Kidney (tissue), 14 donors: ENCODE measurements around the gene MRO. TPM values are rescaled to one million over a fixed set of nuclear protein-coding genes. Genes with fewer than 3 reads are reported as not detected.
"Not testable (repeated sequence)": the region's sequence is repeated elsewhere in the genome, so short reads cannot be mapped to it uniquely, and the experiment has no call there.

ENCODE experiments used
- DNase-seq, 5 donors: peaks; one replicate each; pipeline ENCODE4 v3.0.0-alpha.2; 2013 to 2020
- FAIRE-seq: peaks from 2 replicates; lab custom pipeline; 2012; peaks lifted over from hg19 to GRCh38; lab: Jason Lieb, UNC
- H3K27ac ChIP-seq, 2 donors: one replicate each; pipeline ENCODE4 v1.7.0; 2013; ENCODE audit warnings: low read depth in 2 of 2, low read length in 2 of 2, inconsistent platforms in 1 of 2
- H3K27me3 ChIP-seq: one replicate; pipeline ENCODE4 v1.7.1; 2013; ENCODE audit warnings: low read length, inconsistent platforms; ENCODE audit not compliant: control insufficient read depth, insufficient read depth
- H3K36me3 ChIP-seq, 3 donors: one replicate each; pipeline versions ENCODE4 v1.7.0 to v1.7.1; 2013; ENCODE audit warnings: low read length in 3 of 3, control low read depth in 1 of 3, inconsistent platforms in 1 of 3; ENCODE audit not compliant: insufficient read depth in 3 of 3, control insufficient read depth in 2 of 3
- H3K4me1 ChIP-seq, 3 donors: one replicate each; pipeline versions ENCODE4 v1.7.0 to v1.7.1; 2013; ENCODE audit warnings: low read length in 3 of 3, inconsistent platforms in 1 of 3, low read depth in 1 of 3; ENCODE audit not compliant: control insufficient read depth in 2 of 3, insufficient read depth in 2 of 3
- H3K4me3 ChIP-seq, 3 donors: one replicate each; pipeline versions ENCODE4 v1.7.0 to v1.8.1; 2013; ENCODE audit warnings: low read length in 3 of 3, control low read depth in 1 of 3, inconsistent platforms in 1 of 3
- H3K9ac ChIP-seq, 3 donors: one replicate each; pipeline versions ENCODE4 v1.7.0 to v1.7.1; 2013; ENCODE audit warnings: low read length in 3 of 3, control low read depth in 1 of 3, inconsistent platforms in 1 of 3
- H3K9me3 ChIP-seq, 3 donors: one replicate each; pipeline versions ENCODE4 v1.7.0 to v1.7.1; 2013; ENCODE audit warnings: low read length in 3 of 3, control low read depth in 1 of 3, inconsistent platforms in 1 of 3; ENCODE audit not compliant: control insufficient read depth in 2 of 3, insufficient read depth in 1 of 3
- intact Hi-C: fragments of 100-400 bp; cut with DNase I; formaldehyde crosslinking; loops from one replicate; pipeline ENCODE4 v1.11.1; 2022
- polyA plus RNA-seq: library from polyadenylated mRNA; stranded (reverse); fragments of 350-450 nt; fragmentation: Illumina TruSeq; extraction: RNeasy Lipid Tissue Mini Kit (QIAGEN cat#74804); gene quantifications from one replicate; pipeline ENCODE4 v1.2.3, GENCODE V29; 2014; ENCODE audit warnings: low read depth, low replicate concordance; ENCODE audit not compliant: insufficient read depth
- total RNA-seq: library from RNA; stranded (reverse); fragmentation: NEBNext Ultra II Directional; extraction: Animal tissue kit (Norgen Biotek cat#: 25700); gene quantifications from one replicate; pipeline ENCODE4 v1.2.1, GENCODE V29; 2021
- TF ChIP-seq, protein P1 (sequence below): IDR thresholded peaks from 3 replicates; pipeline ENCODE4 v1.5.1; 2012; ENCODE audit warnings: mild to moderate bottlenecking, moderate library complexity, borderline replicate concordance; ENCODE audit not compliant: insufficient read depth; ENCODE audit errors: extremely low read depth
- donor health status: control.
- donor health status: control.
- donor health status: control.
- donor health status: control.
- donor health status: control.
- donor health status: DM: yes; HTN: yes; CAD: no.
- donor health status: Normal renal cell carcinoma (clear cell type).

Gene MRO
- total and polyA plus RNA-seq, 2 donors from 2014 or later, result 2.9 to 6.9 TPM

DNA sequence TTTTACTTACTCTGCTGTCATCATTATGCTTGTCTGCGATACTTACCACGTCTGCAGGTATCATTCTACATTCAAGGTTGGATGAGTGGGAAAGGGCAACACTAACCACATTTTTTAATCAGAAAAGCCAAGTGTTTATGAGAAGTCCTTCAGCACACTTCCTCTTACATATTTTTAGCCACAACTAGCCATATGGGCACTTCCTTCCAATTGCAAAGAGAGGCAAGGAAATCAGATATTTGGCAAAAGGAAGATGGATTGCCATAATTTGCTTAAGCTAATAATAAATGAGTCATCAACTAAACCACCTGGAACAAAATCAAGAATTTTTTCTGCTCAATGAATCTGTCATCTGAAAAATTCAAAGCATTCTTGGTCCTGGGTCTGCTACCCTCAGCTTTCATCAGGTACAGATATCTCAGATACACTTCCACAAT, 16.7 kb upstream of the MRO start:
- Histone ChIP-seq H3K4me1 (peaks cover 0 to 6% (median 3%) of the 10 kb centered on the region in 3 donors), H3K27ac (no peak overlapping the region), H3K27me3 (no peaks in the 10 kb centered on the region), H3K9ac (no peak overlapping the region), H3K9me3 (no peaks in the 10 kb centered on the region), H3K36me3 (no peaks in the 10 kb centered on the region), H3K4me3 (no peak overlapping the region)
- no peak for FAIRE-seq
- DNase-seq, result no peak
- intact Hi-C loops, result no loop called here
- TF ChIP-seq, protein P1, sequence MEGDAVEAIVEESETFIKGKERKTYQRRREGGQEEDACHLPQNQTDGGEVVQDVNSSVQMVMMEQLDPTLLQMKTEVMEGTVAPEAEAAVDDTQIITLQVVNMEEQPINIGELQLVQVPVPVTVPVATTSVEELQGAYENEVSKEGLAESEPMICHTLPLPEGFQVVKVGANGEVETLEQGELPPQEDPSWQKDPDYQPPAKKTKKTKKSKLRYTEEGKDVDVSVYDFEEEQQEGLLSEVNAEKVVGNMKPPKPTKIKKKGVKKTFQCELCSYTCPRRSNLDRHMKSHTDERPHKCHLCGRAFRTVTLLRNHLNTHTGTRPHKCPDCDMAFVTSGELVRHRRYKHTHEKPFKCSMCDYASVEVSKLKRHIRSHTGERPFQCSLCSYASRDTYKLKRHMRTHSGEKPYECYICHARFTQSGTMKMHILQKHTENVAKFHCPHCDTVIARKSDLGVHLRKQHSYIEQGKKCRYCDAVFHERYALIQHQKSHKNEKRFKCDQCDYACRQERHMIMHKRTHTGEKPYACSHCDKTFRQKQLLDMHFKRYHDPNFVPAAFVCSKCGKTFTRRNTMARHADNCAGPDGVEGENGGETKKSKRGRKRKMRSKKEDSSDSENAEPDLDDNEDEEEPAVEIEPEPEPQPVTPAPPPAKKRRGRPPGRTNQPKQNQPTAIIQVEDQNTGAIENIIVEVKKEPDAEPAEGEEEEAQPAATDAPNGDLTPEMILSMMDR, result no peak

DNA sequence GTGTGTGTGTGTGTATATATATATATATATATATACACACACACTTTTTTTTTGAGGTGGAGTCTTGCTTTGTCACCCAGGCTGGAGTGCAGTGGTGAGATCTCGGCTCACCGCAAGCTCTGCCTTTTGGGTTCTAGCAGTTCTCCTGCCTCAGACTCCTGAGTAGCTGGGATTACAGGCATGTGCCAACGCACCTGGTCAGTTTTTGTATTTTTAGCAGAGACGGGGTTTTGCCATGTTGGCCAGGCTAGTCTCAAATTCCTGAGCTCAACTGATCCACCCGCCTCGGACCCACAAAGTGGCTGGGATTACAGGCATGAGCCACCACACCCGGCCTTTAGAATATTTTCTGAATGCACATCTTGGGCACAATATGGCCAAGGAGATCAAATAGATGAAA, 13.7 kb upstream of the MRO start:
- intact Hi-C loops, DNase-seq: not testable (repeated sequence)

DNA sequence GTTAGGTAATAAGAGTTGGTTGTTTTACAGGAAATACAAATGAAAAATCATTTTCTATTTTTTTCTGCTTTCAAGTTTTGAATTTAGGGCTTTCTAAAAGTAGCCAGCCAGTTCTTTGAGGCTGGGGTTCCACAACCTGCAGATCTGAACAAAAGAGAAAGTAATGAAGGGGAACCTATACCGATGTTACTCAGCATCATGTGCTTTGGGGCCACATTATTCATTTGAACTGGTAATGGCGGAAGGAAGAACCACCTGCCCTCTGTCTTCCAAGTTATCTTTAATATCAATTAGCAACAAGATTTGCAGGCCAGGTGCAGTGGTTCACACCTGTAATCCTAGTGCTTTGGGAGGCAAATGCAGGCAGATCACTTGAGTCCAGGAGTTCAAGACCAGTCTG, 12.9 kb upstream of the MRO start:
- Histone ChIP-seq H3K27me3 (no peaks in the 10 kb centered on the region), H3K9ac (no peak overlapping the region), H3K4me3 (no peak overlapping the region), H3K36me3 (no peaks in the 10 kb centered on the region), H3K27ac (no peak overlapping the region), H3K4me1 (peaks cover 0 to 6% (median 3%) of the 10 kb centered on the region in 3 donors), H3K9me3 (no peaks in the 10 kb centered on the region)
- DNase-seq (no peak), FAIRE-seq (no peak)
- TF ChIP-seq, protein P1, result no peak
- intact Hi-C loops, result no loop called here

More for the DNA sequence above, 13.7 kb upstream of the MRO start:
- not testable (repeated sequence) for H3K27me3 ChIP-seq, H3K36me3 ChIP-seq, FAIRE-seq, H3K9ac ChIP-seq, H3K9me3 ChIP-seq, H3K4me3 ChIP-seq, H3K27ac ChIP-seq, H3K4me1 ChIP-seq

DNA sequence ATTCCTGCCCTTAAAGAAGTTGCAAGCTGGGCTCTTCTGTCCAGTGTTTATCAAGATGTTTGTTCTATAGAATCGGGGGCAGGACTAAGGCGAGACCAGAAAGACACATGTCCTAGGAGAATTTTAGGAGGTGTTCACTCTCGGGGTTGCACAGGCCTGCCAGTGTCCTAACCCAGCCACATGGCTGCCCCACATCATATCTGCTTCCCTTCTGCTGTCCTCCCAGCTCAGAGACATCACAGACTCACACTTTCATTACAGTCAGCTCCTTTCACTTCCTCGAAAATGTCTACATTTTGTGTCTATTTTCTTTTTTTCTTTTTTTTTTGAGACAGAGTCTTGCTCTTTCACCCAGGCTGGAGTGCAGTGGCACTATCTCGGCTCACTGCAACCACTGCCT, 10.7 kb upstream of the MRO start:
- Histone ChIP-seq H3K36me3 (no peaks in the 10 kb centered on the region), H3K9ac (no peak overlapping the region), H3K9me3 (no peaks in the 10 kb centered on the region), H3K4me3 (no peak overlapping the region), H3K27ac (no peak overlapping the region), H3K4me1 (peaks cover 0 to 3% (median 0%) of the 10 kb centered on the region in 3 donors), H3K27me3 (no peaks in the 10 kb centered on the region)
- TF ChIP-seq, protein P1, result no peak
- FAIRE-seq (no peak), DNase-seq (no peak)
- intact Hi-C loops, result no loop called here
